Astrocyte (in vitro differentiated cells and primary cell): ENCODE measurements around the gene SV2C. TPM values are rescaled to one million over a fixed set of nuclear protein-coding genes. Genes with fewer than 3 reads are reported as not detected.
"Not testable (repeated sequence)": the region's sequence is repeated elsewhere in the genome, so short reads cannot be mapped to it uniquely, and the experiment has no call there.

Experiments used
- DNase-seq: peaks from one replicate; pipeline ENCODE4 v3.0.0-alpha.2; 2010; ENCODE audit warnings: low read depth
- FAIRE-seq: peaks from 2 replicates; lab custom pipeline; 2011; peaks lifted over from hg19 to GRCh38; lab: Jason Lieb, UNC
- H2AFZ ChIP-seq: 2 replicates; pipeline ENCODE4 v1.6.0; 2012; ENCODE audit warnings: low read depth, low read length, inconsistent platforms
- H3K27ac ChIP-seq: 2 replicates; pipeline ENCODE4 v1.5.1; 2011; ENCODE audit warnings: low read depth, low read length, inconsistent platforms
- H3K27me3 ChIP-seq: 2 replicates; pipeline ENCODE4 v1.6.0; 2011; ENCODE audit warnings: low read length, inconsistent platforms; ENCODE audit not compliant: insufficient read depth
- H3K36me3 ChIP-seq: 2 replicates; pipeline ENCODE4 v1.5.1; 2011; ENCODE audit warnings: low read length, inconsistent platforms; ENCODE audit not compliant: insufficient read depth
- H3K4me1 ChIP-seq: 2 replicates; pipeline ENCODE4 v1.5.1; 2011; ENCODE audit warnings: low read length, inconsistent platforms; ENCODE audit not compliant: insufficient read depth
- H3K4me2 ChIP-seq: 2 replicates; pipeline ENCODE4 v1.6.0; 2012; ENCODE audit warnings: low read length, inconsistent platforms
- H3K4me3 ChIP-seq: 2 replicates; pipeline ENCODE4 v1.5.1; 2011; ENCODE audit warnings: low read depth, mild to moderate bottlenecking, low read length, inconsistent platforms; ENCODE audit not compliant: insufficient read depth
- H3K79me2 ChIP-seq: 2 replicates; pipeline ENCODE4 v1.6.0; 2012; ENCODE audit warnings: mild to moderate bottlenecking, low read length, inconsistent platforms; ENCODE audit not compliant: insufficient read depth
- H3K9ac ChIP-seq: 2 replicates; pipeline ENCODE4 v1.6.0; 2012; ENCODE audit warnings: mild to moderate bottlenecking, low read length, inconsistent platforms
- H3K9me3 ChIP-seq: 2 replicates; pipeline ENCODE4 v1.5.1; 2012; ENCODE audit warnings: low read depth, mild to moderate bottlenecking, low read length, inconsistent platforms; ENCODE audit not compliant: insufficient read depth
- H4K20me1 ChIP-seq: 2 replicates; pipeline ENCODE4 v1.6.0; 2012; ENCODE audit warnings: low read length, inconsistent platforms; ENCODE audit not compliant: insufficient read depth
- H3K27ac Mint-ChIP-seq: one replicate; pipeline ENCODE4 v1.8.0; 2021; ENCODE audit warnings: mild to moderate bottlenecking, mixed read lengths; ENCODE audit not compliant: unreplicated experiment
- H3K27me3 Mint-ChIP-seq: one replicate; pipeline ENCODE4 v1.8.0; 2021; ENCODE audit warnings: low read depth, mixed read lengths; ENCODE audit not compliant: unreplicated experiment
- H3K36me3 Mint-ChIP-seq: one replicate; pipeline ENCODE4 v1.8.0; 2021; ENCODE audit warnings: low read depth, mixed read lengths; ENCODE audit not compliant: unreplicated experiment
- H3K4me1 Mint-ChIP-seq: one replicate; pipeline ENCODE4 v1.8.0; 2021; ENCODE audit warnings: low read depth, mixed read lengths; ENCODE audit not compliant: unreplicated experiment
- H3K4me3 Mint-ChIP-seq: one replicate; pipeline ENCODE4 v1.8.0; 2021; ENCODE audit warnings: mild to moderate bottlenecking, moderate library complexity, mixed read lengths; ENCODE audit not compliant: unreplicated experiment
- H3K9me3 Mint-ChIP-seq: one replicate; pipeline ENCODE4 v1.8.0; 2021; ENCODE audit warnings: mild to moderate bottlenecking, mixed read lengths; ENCODE audit not compliant: unreplicated experiment
- EZH2 ChIP-seq: IDR thresholded peaks from 2 replicates; pipeline ENCODE4 v1.6.1; 2012; ENCODE audit warnings: mild to moderate bottlenecking, low read length, inconsistent platforms; ENCODE audit not compliant: insufficient read depth
- total RNA-seq: library from RNA; stranded (reverse); gene quantifications from 2 replicates; pipeline ENCODE4 v1.2.1, GENCODE V29; 2021
- TF ChIP-seq, protein P1 (sequence below): IDR thresholded peaks from 2 replicates; pipeline ENCODE4 v1.5.1; 2011; ENCODE audit warnings: low read depth, mild to moderate bottlenecking, inconsistent platforms, low read length, moderate library complexity; ENCODE audit not compliant: insufficient read depth

Gene SV2C
- total RNA-seq, 1 donor from 2014 or later: 0.05 TPM

DNA sequence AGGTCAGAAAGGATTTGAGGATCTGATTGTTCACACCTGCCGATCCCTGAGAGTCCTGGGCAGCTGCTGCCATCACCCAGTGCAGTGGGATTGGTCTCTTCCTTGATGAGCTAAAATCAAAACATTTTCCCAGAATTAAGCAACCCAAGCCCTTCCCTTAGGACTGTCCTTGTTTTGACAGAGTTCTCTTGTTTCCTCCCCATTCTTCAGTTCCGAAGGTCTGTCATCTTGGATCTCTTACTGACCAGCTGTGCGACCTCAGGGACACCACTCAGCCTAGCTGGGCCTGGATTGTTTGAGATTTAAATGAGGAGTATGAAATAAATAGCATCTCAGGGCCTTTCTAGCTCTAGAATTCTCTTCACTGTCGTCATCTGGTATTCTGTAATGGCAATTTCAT lies 229.6 kb downstream of the SV2C start:
- no peaks in the 10 kb centered on the region for H4K20me1 ChIP-seq
- no peak overlapping the region for H3K4me3 ChIP-seq
- H3K4me3 Mint-ChIP-seq: no peak overlapping the region
- no peaks in the 10 kb centered on the region for H3K4me1 ChIP-seq
- H3K36me3 ChIP-seq: no peaks in the 10 kb centered on the region
- peaks cover 18% of the 10 kb centered on the region for H3K27me3 Mint-ChIP-seq
- no peaks in the 10 kb centered on the region for H3K79me2 ChIP-seq
- no peak overlapping the region for H3K9ac ChIP-seq
- H3K27me3 ChIP-seq: no peaks in the 10 kb centered on the region
- H3K9me3 ChIP-seq: no peaks in the 10 kb centered on the region
- no peak overlapping the region for H2AFZ ChIP-seq
- H3K27ac ChIP-seq: no peak overlapping the region
- DNase-seq (no peak), FAIRE-seq (no peak)
- H3K4me2 ChIP-seq: no peak overlapping the region
- TF ChIP-seq, protein P1, sequence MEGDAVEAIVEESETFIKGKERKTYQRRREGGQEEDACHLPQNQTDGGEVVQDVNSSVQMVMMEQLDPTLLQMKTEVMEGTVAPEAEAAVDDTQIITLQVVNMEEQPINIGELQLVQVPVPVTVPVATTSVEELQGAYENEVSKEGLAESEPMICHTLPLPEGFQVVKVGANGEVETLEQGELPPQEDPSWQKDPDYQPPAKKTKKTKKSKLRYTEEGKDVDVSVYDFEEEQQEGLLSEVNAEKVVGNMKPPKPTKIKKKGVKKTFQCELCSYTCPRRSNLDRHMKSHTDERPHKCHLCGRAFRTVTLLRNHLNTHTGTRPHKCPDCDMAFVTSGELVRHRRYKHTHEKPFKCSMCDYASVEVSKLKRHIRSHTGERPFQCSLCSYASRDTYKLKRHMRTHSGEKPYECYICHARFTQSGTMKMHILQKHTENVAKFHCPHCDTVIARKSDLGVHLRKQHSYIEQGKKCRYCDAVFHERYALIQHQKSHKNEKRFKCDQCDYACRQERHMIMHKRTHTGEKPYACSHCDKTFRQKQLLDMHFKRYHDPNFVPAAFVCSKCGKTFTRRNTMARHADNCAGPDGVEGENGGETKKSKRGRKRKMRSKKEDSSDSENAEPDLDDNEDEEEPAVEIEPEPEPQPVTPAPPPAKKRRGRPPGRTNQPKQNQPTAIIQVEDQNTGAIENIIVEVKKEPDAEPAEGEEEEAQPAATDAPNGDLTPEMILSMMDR: no peak
- no peak for TF ChIP-seq EZH2
- H3K4me1 Mint-ChIP-seq: no peaks in the 10 kb centered on the region
- no peak overlapping the region for H3K27ac Mint-ChIP-seq
- no peaks in the 10 kb centered on the region for H3K36me3 Mint-ChIP-seq
- peaks cover 2% of the 10 kb centered on the region for H3K9me3 Mint-ChIP-seq

DNA sequence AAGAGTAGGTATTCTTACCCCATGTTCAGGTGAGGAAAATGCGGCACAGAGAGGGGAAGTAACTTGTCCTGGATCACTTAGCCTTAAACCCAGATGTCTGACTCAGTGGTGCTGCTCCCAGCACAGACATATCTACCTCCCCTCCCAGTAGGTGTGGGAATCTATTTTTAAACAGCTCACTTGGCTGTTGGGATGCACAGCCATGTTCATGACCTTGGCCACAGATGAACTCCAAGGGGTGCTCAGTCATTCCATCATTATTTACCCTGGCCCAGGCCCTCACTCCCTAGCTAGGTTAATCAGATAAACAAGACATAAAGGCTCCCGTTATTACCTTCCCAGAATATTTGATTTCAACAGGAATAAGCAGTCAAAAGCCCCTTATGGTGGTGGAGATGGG lies 231.5 kb downstream of the SV2C start:
- no peak overlapping the region for H3K9ac ChIP-seq
- TF ChIP-seq EZH2: no peak
- TF ChIP-seq, protein P1: no peak
- no peak for FAIRE-seq
- H3K27ac Mint-ChIP-seq: no peak overlapping the region
- H3K9me3 Mint-ChIP-seq: no peaks in the 10 kb centered on the region
- DNase-seq: no peak
- H3K4me3 ChIP-seq: no peak overlapping the region
- no peak overlapping the region for H3K27ac ChIP-seq
- peaks cover 18% of the 10 kb centered on the region for H3K27me3 Mint-ChIP-seq
- peaks cover 2% of the 10 kb centered on the region for H3K27me3 ChIP-seq
- no peaks in the 10 kb centered on the region for H4K20me1 ChIP-seq
- H2AFZ ChIP-seq: no peak overlapping the region
- no peaks in the 10 kb centered on the region for H3K4me1 ChIP-seq
- no peaks in the 10 kb centered on the region for H3K36me3 Mint-ChIP-seq
- no peak overlapping the region for H3K4me3 Mint-ChIP-seq
- peaks cover 3% of the 10 kb centered on the region for H3K4me1 Mint-ChIP-seq
- no peaks in the 10 kb centered on the region for H3K79me2 ChIP-seq
- H3K36me3 ChIP-seq: no peaks in the 10 kb centered on the region
- no peaks in the 10 kb centered on the region for H3K9me3 ChIP-seq
- H3K4me2 ChIP-seq: no peak overlapping the region

DNA sequence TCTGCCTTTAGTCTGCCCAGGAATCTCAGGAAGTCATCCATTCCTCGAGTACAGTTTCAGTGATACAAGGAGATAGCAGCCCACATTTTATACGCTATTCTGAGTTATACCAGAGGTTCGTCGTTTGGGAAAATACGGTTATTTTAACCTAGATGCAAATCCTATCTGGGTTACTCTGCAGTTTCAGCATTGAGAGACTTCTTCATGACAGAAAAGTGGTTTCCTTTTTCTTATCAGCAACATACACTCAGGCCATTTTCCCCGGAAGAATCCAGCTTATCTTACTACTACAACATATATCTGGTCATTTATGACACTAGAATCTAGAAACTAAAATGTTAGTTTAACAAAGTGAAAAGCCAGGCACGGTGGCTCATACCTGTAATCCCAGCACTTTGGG lies 236.5 kb downstream of the SV2C start:
- Histone ChIP-seq H3K9ac (no peak overlapping the region), H4K20me1 (no peaks in the 10 kb centered on the region), H3K27ac (no peak overlapping the region), H2AFZ (no peak overlapping the region), H3K4me2 (no peak overlapping the region), H3K79me2 (no peaks in the 10 kb centered on the region), H3K4me3 (no peak overlapping the region), H3K36me3 (no peaks in the 10 kb centered on the region), H3K4me1 (no peaks in the 10 kb centered on the region), H3K27me3 (peaks cover 2% of the 10 kb centered on the region), H3K9me3 (no peaks in the 10 kb centered on the region)
- Mint-ChIP-seq H3K9me3 (peaks cover 2% of the 10 kb centered on the region), H3K36me3 (no peaks in the 10 kb centered on the region), H3K4me1 (peaks cover 3% of the 10 kb centered on the region), H3K27me3 (no peaks in the 10 kb centered on the region), H3K4me3 (no peak overlapping the region), H3K27ac (no peak overlapping the region)
- TF ChIP-seq, protein P1: no peak
- TF ChIP-seq EZH2: no peak
- FAIRE-seq (no peak), DNase-seq (no peak)

DNA sequence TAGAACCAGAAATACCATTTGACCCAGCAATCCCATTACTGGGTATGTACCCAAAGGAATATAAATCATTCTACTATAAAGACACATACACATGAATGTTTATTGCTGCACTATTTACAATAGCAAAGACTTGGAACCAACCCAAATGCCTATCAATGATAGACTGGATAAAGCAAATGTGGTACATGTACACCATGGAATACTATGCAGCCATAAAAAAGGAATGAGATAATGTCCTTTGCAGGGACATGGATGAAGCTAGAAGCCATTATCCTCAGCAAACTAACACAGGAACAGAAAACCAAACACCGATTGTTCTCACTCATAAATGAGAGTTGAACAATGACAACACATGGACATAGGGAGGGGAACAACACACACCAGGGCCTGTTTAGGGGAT lies 240.3 kb downstream of the SV2C start:
- not testable (repeated sequence) for H3K9me3 Mint-ChIP-seq, H3K4me2 ChIP-seq, H3K9me3 ChIP-seq, H3K79me2 ChIP-seq, H3K27me3 Mint-ChIP-seq, H3K9ac ChIP-seq, FAIRE-seq, H3K4me3 ChIP-seq, H3K36me3 Mint-ChIP-seq, H3K4me1 ChIP-seq, H4K20me1 ChIP-seq, DNase-seq, H3K27ac ChIP-seq, H2AFZ ChIP-seq, H3K4me3 Mint-ChIP-seq, H3K27ac Mint-ChIP-seq, H3K36me3 ChIP-seq
- H3K27me3 ChIP-seq: peaks cover 15% of the 10 kb centered on the region
- peaks cover 20% of the 10 kb centered on the region for H3K4me1 Mint-ChIP-seq
